Ishikawa (cell line): ENCODE data around the gene RUSC1.

Experiments used
- CREB1 ChIP-seq: IDR thresholded peaks from 2 replicates; pipeline ENCODE4 v1.6.1; 2012; ENCODE audit warnings: low read depth
- EP300 ChIP-seq: IDR thresholded peaks from 2 replicates; pipeline ENCODE4 v1.6.1; 2012; ENCODE audit warnings: borderline replicate concordance
- NFIC ChIP-seq: IDR thresholded peaks from 2 replicates; pipeline ENCODE4 v1.6.1; 2012
- RAD21 ChIP-seq: IDR thresholded peaks from 2 replicates; pipeline ENCODE4 v1.6.1; 2012; ENCODE audit warnings: low read depth
- TCF12 ChIP-seq: IDR thresholded peaks from 2 replicates; pipeline ENCODE4 v1.6.1; 2012; ENCODE audit warnings: low read depth
- TEAD4 ChIP-seq: IDR thresholded peaks from 2 replicates; pipeline ENCODE4 v1.6.1; 2012
- YY1 ChIP-seq: IDR thresholded peaks from 2 replicates; pipeline ENCODE4 v1.6.1; 2012; ENCODE audit warnings: low read depth
- TF ChIP-seq, protein P1 (sequence below): IDR thresholded peaks from 2 replicates; pipeline ENCODE4 v1.6.1; 2012

DNA sequence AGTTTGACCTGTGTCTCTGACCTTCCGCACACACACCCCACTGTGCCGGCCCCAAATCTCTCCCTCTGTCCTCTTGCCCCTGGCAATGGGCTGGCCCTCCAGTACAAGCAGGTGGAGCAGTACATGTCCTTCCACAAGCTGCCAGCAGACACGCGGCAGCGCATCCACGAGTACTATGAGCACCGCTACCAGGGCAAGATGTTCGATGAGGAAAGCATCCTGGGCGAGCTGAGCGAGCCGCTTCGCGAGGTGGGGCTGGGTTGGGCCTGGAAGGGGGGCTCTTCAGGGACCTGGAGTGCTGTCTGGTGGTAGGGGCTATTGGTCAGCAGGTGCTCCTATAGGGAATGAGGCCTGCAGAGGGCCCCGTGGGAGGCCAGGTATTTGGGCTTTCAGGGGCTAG is 35.6 kb upstream of the RUSC1 start:
- TF ChIP-seq YY1 (no peak), RAD21 (no peak), CREB1 (no peak), TEAD4 (no peak), TCF12 (no peak), NFIC (no peak), EP300 (no peak)
- TF ChIP-seq, protein P1, sequence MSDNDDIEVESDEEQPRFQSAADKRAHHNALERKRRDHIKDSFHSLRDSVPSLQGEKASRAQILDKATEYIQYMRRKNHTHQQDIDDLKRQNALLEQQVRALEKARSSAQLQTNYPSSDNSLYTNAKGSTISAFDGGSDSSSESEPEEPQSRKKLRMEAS: no peak
